ENCODE data around the gene PHACTR2. TPM values are rescaled to one million over a fixed set of nuclear protein-coding genes. Genes with fewer than 3 reads are reported as not detected.

The PHACTR2 gene
- total and polyA plus RNA-seq, 2 of the 13 experiments (the other 11 are each of a cell fraction or from before 2014, with no cell fraction given): 11.3 to 28.2 TPM

DNA sequence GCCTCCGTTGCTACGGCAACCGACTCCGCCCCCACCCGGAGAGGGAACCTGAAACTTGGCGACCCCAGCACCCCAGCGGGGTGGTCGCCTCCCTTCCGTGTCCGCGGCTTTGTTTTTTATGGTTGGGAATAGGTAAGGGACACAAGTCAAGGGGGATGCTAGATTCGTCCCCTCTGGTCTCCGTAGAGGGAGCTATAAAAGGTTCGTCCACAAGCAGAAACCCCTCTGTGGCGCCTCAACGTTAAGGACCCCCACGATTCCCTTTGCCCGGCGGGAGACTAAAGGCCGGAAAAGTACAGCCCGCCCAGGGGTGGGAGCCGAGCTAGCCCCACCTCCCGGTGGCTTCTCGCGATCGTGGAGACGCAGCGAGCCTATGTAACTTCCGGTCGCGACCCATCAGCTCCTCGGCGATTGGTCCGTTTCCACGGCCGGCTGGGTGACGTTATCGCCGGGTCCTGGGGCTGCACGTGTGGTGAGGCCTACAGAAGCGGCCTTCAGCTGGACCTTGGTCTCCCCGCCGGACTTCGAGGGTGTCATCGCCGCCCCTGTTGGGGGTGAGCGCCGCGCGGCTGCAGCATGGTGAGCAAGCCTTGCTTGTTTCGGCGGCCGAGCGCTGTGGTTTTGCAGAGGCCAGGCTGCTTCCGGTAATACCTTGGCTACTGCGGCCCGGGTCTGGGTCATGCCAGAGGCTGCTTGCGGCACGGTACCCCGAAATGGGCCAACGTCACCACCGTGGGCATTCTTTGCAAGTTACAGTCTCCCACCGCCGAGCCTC is 165.3 kb downstream of the PHACTR2 start, which contains the start of gene LTV1 (continued):
- TF ChIP-seq ZNF563 (CRISPR knock-in tag; IDR thresholded peaks at IDR 0.05) (peak; percentile 99), ARID3A (IDR thresholded peaks at IDR 0.05; ENCODE audit: low read depth, low read length) (no peak; the same call in 1 of the 2 replicates), EHMT2 (IDR thresholded peaks at IDR 0.05; ENCODE audit: borderline replicate concordance, low read depth, low read length) (no peak; the same call in 1 of the 2 replicates), MTF1 (CRISPR knock-in tag; IDR thresholded peaks at IDR 0.05) (peak; percentile 94), PITX1 (CRISPR knock-in tag; IDR thresholded peaks at IDR 0.05) (peak; percentile 93), ZNF644 (CRISPR knock-in tag; IDR thresholded peaks at IDR 0.05; ENCODE audit: low read depth) (peak; percentile 71; the same call in 1 of the 2 replicates), CREB1 (IDR thresholded peaks at IDR 0.05) (peak; percentile 94), CREB1 (CRISPR knock-in tag; IDR thresholded peaks at IDR 0.05) (peak; percentile 98), PLRG1 (conservative IDR thresholded peaks at IDR 0.05) (no peak), ZFP1 (CRISPR knock-in tag; IDR thresholded peaks at IDR 0.05) (peak; percentile 87), NFKB2 (CRISPR knock-in tag; IDR thresholded peaks at IDR 0.05; ENCODE audit: borderline replicate concordance) (peak; percentile 100), ZMYM4 (CRISPR knock-in tag; IDR thresholded peaks at IDR 0.05) (peak; percentile 100), HMG20A (CRISPR knock-in tag; IDR thresholded peaks at IDR 0.05; ENCODE audit: borderline replicate concordance) (peak; percentile 70), IRX3 (CRISPR knock-in tag; IDR thresholded peaks at IDR 0.05; ENCODE audit: borderline replicate concordance, low read depth) (peak; percentile 94), ZNF282 (IDR thresholded peaks at IDR 0.05; ENCODE audit: partially characterized antibody) (no peak), AHR (CRISPR knock-in tag; IDR thresholded peaks at IDR 0.05) (peak; percentile 99), SNAPC2 (CRISPR knock-in tag; IDR thresholded peaks at IDR 0.05) (peak; percentile 88), CBFB (CRISPR knock-in tag; IDR thresholded peaks at IDR 0.05) (peak; percentile 96), MXD4 (CRISPR knock-in tag; IDR thresholded peaks at IDR 0.05) (peak; percentile 100), NFE2L1 (CRISPR knock-in tag; IDR thresholded peaks at IDR 0.05; ENCODE audit: borderline replicate concordance) (peak; percentile 96), ZNF484 (CRISPR knock-in tag; IDR thresholded peaks at IDR 0.05; ENCODE audit: borderline replicate concordance, low read depth) (peak; percentile 95; the same call in 1 of the 2 replicates), TBX2 (CRISPR knock-in tag; IDR thresholded peaks at IDR 0.05; ENCODE audit: borderline replicate concordance) (peak; percentile 97), CSRNP1 (CRISPR knock-in tag; IDR thresholded peaks at IDR 0.05) (peak; percentile 95)
- TF ChIP-seq, protein P1, sequence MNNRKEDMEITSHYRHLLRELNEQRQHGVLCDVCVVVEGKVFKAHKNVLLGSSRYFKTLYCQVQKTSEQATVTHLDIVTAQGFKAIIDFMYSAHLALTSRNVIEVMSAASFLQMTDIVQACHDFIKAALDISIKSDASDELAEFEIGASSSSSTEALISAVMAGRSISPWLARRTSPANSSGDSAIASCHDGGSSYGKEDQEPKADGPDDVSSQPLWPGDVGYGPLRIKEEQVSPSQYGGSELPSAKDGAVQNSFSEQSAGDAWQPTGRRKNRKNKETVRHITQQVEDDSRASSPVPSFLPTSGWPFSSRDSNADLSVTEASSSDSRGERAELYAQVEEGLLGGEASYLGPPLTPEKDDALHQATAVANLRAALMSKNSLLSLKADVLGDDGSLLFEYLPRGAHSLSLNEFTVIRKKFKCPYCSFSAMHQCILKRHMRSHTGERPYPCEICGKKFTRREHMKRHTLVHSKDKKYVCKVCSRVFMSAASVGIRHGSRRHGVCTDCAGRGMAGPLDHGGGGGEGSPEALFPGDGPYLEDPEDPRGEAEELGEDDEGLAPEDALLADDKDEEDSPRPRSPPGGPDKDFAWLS (CRISPR knock-in tag; IDR thresholded peaks at IDR 0.05; ENCODE audit: borderline replicate concordance): peak; percentile 86; the same call in 1 of the 2 replicates
- TF ChIP-seq, protein P2, sequence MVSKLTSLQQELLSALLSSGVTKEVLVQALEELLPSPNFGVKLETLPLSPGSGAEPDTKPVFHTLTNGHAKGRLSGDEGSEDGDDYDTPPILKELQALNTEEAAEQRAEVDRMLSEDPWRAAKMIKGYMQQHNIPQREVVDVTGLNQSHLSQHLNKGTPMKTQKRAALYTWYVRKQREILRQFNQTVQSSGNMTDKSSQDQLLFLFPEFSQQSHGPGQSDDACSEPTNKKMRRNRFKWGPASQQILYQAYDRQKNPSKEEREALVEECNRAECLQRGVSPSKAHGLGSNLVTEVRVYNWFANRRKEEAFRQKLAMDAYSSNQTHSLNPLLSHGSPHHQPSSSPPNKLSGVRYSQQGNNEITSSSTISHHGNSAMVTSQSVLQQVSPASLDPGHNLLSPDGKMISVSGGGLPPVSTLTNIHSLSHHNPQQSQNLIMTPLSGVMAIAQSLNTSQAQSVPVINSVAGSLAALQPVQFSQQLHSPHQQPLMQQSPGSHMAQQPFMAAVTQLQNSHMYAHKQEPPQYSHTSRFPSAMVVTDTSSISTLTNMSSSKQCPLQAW (CRISPR knock-in tag; IDR thresholded peaks at IDR 0.05): peak; percentile 96; the same call in 1 of the 2 replicates

All from HepG2 (cell line).